Upper lobe of right lung (tissue), 1 donor: Measurements from ENCODE around the gene CDK5RAP2. TPM values are rescaled to one million over a fixed set of nuclear protein-coding genes. Genes with fewer than 3 reads are reported as not detected.

Experiments
- ATAC-seq: fragments of 200-7000 bp; cut with Tn5 transposase; one replicate; pipeline ENCODE4 v1.9.1; 2020; ENCODE audit warnings: mild to moderate bottlenecking, moderate library complexity
- DNase-seq: peaks from one replicate; pipeline ENCODE4 v3.0.0-alpha.2; 2020
- H3K27ac ChIP-seq: fragments of 200-600 bp; one replicate; pipeline ENCODE4 v1.8.0; 2022
- H3K27me3 ChIP-seq: fragments of 200-600 bp; one replicate; pipeline ENCODE4 v1.8.0; 2022; ENCODE audit warnings: mild to moderate bottlenecking
- H3K36me3 ChIP-seq: fragments of 200-600 bp; one replicate; pipeline ENCODE4 v1.8.0; 2022
- H3K4me1 ChIP-seq: fragments of 200-600 bp; one replicate; pipeline ENCODE4 v1.8.0; 2022
- H3K4me3 ChIP-seq: fragments of 200-600 bp; one replicate; pipeline ENCODE4 v1.8.0; 2022; ENCODE audit warnings: mild to moderate bottlenecking
- H3K9me3 ChIP-seq: fragments of 200-600 bp; one replicate; pipeline ENCODE4 v1.8.0; 2022
- intact Hi-C: fragments of 100-400 bp; cut with DNase I; formaldehyde crosslinking; loops from one replicate; pipeline ENCODE4 v1.11.0; 2022
- total RNA-seq: library from RNA; stranded (reverse); fragmentation: NEBNext Ultra II Directional; extraction: Animal tissue kit (Norgen Biotek cat#: 25700); gene quantifications from one replicate; pipeline ENCODE4 v1.2.1, GENCODE V29; 2021
- TF ChIP-seq, protein P1 (sequence below): fragments of 200-600 bp; IDR thresholded peaks from one replicate; pipeline ENCODE4 v1.8.0; 2022; ENCODE audit warnings: antibody characterized with exemption
- donor health status: DM: no; HTN: yes; CAD: no; lungs with severe emphysema.

The CDK5RAP2 gene
- total RNA-seq, 1 donor from 2014 or later = 54.2 TPM

DNA sequence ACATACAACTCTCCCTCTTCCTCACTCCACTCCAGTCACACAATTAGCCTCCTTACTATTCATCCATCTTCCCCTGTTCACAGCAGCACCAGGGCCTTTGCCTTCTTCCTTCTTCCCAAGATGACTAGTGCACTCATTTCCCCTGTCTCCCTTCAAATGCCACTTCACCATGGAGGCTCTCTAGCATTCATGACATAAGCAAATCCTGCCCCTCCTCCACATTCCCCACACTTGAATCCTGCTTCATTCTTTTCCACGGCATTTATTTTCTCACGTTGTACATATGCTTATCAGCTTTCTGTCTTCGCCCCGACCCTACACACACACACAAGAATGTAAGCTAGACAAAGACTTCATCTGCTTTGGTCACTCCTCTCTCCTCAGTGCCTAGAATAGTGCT lies 133.3 kb downstream of the CDK5RAP2 start:
- H3K27me3 ChIP-seq = no peaks in the 10 kb centered on the region
- H3K4me3 ChIP-seq = no peak overlapping the region
- ATAC-seq (no peak), DNase-seq (no peak)
- no peak overlapping the region for H3K27ac ChIP-seq
- intact Hi-C loops = no loop called here
- no peaks in the 10 kb centered on the region for H3K9me3 ChIP-seq
- H3K4me1 ChIP-seq = no peaks in the 10 kb centered on the region
- TF ChIP-seq, protein P1, sequence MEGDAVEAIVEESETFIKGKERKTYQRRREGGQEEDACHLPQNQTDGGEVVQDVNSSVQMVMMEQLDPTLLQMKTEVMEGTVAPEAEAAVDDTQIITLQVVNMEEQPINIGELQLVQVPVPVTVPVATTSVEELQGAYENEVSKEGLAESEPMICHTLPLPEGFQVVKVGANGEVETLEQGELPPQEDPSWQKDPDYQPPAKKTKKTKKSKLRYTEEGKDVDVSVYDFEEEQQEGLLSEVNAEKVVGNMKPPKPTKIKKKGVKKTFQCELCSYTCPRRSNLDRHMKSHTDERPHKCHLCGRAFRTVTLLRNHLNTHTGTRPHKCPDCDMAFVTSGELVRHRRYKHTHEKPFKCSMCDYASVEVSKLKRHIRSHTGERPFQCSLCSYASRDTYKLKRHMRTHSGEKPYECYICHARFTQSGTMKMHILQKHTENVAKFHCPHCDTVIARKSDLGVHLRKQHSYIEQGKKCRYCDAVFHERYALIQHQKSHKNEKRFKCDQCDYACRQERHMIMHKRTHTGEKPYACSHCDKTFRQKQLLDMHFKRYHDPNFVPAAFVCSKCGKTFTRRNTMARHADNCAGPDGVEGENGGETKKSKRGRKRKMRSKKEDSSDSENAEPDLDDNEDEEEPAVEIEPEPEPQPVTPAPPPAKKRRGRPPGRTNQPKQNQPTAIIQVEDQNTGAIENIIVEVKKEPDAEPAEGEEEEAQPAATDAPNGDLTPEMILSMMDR = no peak
- peaks cover 22% of the 10 kb centered on the region for H3K36me3 ChIP-seq

DNA sequence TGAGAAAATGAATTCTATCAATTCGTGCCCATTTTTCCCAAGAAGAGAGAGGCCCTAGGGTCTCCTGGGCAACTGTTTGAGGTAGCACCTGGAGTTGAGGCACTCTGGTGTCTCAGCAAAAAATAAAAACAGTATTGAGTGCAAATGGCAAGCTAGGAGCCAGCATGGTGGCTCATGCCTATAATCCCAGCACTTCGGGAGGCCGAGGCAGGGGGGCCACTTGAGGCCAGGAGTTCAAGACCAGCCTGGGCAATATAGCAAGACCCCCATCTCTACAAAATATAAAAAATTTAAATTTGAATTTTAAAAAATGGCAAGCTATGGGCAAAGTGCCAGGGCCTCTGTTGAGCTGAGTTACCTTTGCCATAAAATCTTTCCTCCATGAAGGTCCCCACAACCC lies 136.0 kb downstream of the CDK5RAP2 start:
- ATAC-seq = no peak

DNA sequence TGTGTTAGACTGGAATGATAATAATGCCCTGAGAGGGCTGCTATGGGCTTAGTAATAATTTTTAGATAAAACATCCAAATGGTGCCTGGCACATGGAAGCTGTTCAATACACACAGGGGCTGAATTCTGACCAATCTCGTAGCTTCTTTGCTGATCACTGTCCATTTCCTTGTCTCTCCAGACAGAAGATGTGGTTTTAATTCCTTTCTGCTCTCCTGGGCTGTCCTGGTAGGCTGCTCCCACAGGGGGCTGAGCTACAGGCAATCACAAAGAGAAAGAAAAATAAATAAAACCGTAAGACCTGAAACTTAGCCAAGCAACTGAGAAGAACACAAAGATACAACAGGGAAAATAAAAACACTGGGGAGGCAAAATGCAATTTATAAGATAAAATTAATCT lies 136.5 kb downstream of the CDK5RAP2 start:
- intact Hi-C loops = no loop called here
- H3K36me3 ChIP-seq = peaks cover 20% of the 10 kb centered on the region
- ATAC-seq = no peak
- no peak overlapping the region for H3K4me3 ChIP-seq
- H3K4me1 ChIP-seq = peaks cover 1% of the 10 kb centered on the region
- H3K27me3 ChIP-seq = no peaks in the 10 kb centered on the region
- no peaks in the 10 kb centered on the region for H3K9me3 ChIP-seq
- no peak overlapping the region for H3K27ac ChIP-seq
- TF ChIP-seq, protein P1 = no peak
- no peak for DNase-seq

More for the DNA sequence above, 136.0 kb downstream of the CDK5RAP2 start:
- Histone ChIP-seq H3K9me3 (no peaks in the 10 kb centered on the region), H3K4me1 (no peaks in the 10 kb centered on the region), H3K27ac (no peak overlapping the region), H3K27me3 (no peaks in the 10 kb centered on the region), H3K4me3 (no peak overlapping the region), H3K36me3 (peaks cover 20% of the 10 kb centered on the region)
- intact Hi-C loops = no loop called here
- DNase-seq = no peak
- TF ChIP-seq, protein P1 = no peak

DNA sequence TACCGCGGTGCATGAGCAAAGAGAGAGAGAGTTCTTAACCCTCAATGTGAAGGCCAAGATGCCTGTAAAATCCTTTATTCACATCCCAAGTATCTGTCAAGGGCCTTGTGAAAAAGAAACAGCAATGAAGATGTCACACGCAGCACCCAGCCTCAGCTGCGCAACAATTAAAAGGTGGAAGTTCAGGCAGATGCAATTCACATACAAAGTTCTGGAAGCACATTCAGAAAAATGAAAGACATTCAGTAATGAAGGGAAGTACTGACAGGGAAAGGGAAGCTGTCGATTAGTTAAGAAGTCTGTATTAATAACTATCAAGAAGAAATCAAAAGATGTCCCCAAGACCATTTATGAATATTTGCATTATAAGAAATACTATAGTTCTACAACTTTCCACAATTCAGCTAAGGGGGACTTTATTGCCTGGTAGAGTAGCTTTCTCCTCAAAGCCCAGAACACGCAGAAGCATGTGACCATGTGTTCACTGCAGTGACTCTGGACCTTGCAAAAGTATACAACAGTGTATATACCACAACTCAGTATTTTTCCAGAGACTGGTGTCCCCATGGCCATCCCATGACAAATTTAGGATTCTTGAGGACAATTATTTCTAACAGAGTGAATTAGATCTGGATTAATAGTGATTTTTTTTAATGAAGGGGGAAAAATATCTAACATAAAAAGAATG lies 137.5 kb downstream of the CDK5RAP2 start:
- ATAC-seq (peak; percentile 28), DNase-seq (no peak)
- intact Hi-C loops = no loop called here
- Histone ChIP-seq H3K27ac (peak overlapping the region; percentile 24), H3K9me3 (no peaks in the 10 kb centered on the region), H3K36me3 (peaks cover 20% of the 10 kb centered on the region), H3K4me1 (peaks cover 11% of the 10 kb centered on the region), H3K27me3 (no peaks in the 10 kb centered on the region), H3K4me3 (no peak overlapping the region)
- TF ChIP-seq, protein P1 = no peak

DNA sequence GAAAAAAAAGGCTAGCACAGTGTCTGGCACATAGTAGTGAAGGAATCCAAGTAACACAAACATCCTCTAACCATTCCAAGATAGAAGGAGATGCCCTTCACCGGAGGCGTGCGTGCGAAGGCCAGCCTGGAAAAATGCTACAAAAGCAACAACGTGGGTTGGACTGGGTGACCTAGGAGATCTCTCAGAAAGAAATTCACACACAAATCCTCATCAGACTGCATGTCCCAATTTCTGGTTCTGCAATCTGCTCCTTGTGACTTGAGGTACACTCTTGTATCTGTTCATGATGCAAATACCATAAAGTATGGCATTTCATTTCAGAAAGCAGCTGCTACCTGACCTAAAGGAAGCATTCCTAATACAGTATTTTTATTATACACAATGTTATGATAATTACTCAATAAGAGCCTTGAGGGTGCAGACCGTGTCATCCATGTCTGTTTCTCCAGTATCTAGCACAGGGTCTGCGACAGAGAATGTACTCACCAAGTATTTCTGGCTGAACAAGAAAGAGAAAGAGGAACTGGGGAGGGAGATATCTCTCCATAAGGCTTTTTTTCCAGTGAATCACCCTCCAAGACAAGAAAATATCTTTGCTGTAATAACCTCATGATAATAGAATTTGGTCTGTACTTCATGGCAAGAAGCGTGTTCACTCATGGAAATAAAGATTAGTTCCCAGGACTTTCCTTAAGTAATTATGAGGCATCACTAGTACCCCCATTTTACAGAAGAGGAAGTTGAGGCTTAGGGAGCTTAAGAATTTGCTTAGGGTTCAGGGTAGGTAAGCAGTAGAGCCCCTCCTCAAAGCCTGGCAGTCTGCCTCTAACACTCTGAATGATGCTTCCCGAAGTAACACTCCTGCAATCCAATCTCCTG lies 138.3 kb downstream of the CDK5RAP2 start:
- peak overlapping the region; percentile 24 for H3K27ac ChIP-seq
- TF ChIP-seq, protein P1 = no peak
- no peak overlapping the region for H3K4me3 ChIP-seq
- no peak for DNase-seq
- no peaks in the 10 kb centered on the region for H3K27me3 ChIP-seq
- intact Hi-C loops = no loop called here
- peaks cover 20% of the 10 kb centered on the region for H3K36me3 ChIP-seq
- no peaks in the 10 kb centered on the region for H3K9me3 ChIP-seq
- peak; percentile 15 for ATAC-seq
- H3K4me1 ChIP-seq = peaks cover 19% of the 10 kb centered on the region
